Upper lobe of left lung (tissue), 4 donors: Measurements from ENCODE around the gene SCTR.

Experiments
- CTCF ChIP-seq, 6 experiments: fragments of 450-650 bp in 4 of 6; fragments of 200-600 bp in 2 of 6; sonication (generic) in 2 of 6; IDR thresholded peaks; one replicate each; pipeline ENCODE4 v1.5.1; 2016 to 2019; ENCODE audit warnings: antibody characterized with exemption in 6 of 6
- POLR2A ChIP-seq, 4 donors: fragments of 450-650 bp; IDR thresholded peaks; one replicate each; pipeline ENCODE4 v1.5.1; 2016 to 2017; ENCODE audit warnings: antibody characterized with exemption in 4 of 4, mild to moderate bottlenecking in 2 of 4
- POLR2AphosphoS5 ChIP-seq, 2 donors: sonication (generic); formaldehyde crosslinking; IDR thresholded peaks; one replicate each; pipeline ENCODE4 v1.5.1; 2017; ENCODE audit warnings: antibody characterized with exemption in 2 of 2

DNA sequence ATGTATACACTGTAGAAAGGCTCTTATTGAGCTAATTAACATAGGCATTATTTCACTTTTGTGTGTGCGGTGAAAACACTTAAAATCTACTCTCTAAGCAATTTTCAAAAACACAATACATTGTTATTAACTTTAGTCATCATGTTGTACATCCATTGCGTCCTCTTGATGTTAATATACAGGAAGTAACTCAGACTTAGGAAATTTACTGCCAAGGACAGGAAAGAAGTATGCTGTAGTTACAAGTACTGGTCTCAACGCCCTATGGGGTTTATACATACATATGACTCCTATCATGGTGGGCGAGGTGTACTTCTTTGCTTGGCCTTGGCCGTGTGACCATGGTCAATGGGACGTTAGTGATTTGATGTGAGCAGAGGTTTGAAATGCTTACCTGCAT lies 15.5 kb downstream of the SCTR start:
- TF ChIP-seq POLR2A (IDR thresholded peaks at IDR 0.05) (no peak), CTCF (IDR thresholded peaks at IDR 0.05) (no peak), POLR2AphosphoS5 (IDR thresholded peaks at IDR 0.05) (no peak)
